IPS-NIHi7 (cell line): ENCODE results near the gene TMEM131.
"Not testable (repeated sequence)": the region's sequence is repeated elsewhere in the genome, so short reads cannot be mapped to it uniquely, and the experiment has no call there.

Experiments
- DNase-seq: peaks from one replicate; pipeline ENCODE4 v3.0.0; 2012; ENCODE audit warnings: mixed read lengths; ENCODE audit errors: extremely low spot score

Gene TMEM131, protein sequence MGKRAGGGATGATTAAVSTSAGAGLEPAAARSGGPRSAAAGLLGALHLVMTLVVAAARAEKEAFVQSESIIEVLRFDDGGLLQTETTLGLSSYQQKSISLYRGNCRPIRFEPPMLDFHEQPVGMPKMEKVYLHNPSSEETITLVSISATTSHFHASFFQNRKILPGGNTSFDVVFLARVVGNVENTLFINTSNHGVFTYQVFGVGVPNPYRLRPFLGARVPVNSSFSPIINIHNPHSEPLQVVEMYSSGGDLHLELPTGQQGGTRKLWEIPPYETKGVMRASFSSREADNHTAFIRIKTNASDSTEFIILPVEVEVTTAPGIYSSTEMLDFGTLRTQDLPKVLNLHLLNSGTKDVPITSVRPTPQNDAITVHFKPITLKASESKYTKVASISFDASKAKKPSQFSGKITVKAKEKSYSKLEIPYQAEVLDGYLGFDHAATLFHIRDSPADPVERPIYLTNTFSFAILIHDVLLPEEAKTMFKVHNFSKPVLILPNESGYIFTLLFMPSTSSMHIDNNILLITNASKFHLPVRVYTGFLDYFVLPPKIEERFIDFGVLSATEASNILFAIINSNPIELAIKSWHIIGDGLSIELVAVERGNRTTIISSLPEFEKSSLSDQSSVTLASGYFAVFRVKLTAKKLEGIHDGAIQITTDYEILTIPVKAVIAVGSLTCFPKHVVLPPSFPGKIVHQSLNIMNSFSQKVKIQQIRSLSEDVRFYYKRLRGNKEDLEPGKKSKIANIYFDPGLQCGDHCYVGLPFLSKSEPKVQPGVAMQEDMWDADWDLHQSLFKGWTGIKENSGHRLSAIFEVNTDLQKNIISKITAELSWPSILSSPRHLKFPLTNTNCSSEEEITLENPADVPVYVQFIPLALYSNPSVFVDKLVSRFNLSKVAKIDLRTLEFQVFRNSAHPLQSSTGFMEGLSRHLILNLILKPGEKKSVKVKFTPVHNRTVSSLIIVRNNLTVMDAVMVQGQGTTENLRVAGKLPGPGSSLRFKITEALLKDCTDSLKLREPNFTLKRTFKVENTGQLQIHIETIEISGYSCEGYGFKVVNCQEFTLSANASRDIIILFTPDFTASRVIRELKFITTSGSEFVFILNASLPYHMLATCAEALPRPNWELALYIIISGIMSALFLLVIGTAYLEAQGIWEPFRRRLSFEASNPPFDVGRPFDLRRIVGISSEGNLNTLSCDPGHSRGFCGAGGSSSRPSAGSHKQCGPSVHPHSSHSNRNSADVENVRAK (N-terminal part only)

DNA sequence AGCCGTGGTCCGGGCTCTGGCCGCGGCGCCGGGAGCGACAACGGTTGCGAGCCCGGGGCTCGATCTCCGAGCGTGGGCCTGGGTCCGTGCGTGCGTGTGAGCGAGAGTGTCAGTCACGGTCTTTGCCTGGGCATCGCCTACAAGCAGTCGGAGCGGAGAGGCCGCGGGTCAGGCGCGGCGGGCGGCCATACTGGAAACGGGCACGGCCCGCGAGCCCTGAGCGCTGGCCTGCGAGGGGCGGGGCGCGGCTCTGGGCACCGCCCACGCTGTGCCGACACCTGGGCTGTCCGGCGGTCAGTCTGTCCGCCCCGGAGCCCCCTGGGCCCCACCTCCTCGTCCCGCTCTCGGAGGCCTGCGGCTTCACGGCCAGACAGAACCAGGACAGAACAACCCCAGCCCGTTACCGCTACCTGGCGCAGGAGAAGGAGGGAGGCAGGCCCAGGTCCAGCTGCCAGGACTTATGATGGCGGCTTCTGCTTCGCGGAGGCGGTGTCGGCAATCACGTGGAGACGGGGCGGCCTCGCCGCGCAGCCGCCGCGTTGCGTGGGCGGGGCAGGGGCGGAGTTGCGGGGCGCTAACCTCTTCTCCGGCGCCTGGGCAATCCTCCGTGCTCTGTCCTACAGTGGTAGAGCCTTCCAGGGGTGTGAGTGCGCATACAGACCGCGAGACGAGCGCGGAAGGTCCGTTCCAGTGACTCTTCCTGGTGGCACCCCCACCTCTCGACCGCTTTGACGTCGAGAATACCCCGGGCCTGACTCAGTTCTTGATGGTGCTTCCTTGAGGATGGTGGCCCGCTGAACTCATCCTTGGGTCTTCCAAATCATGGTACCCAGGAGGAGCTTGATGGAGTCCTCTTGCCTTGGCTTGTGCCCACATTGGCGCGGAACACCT is at the start of gene TMEM131:
Gene TMEM131, minus strand, starts transcription at position 215 of the 891 bp plus-strand sequence. CDS start 286 bp downstream, outside the sequence.
- peak; percentile 96 for DNase-seq

GRCh38 chr2:98044730-98045129 is 49.0 kb upstream of the TMEM131 start:
- not testable (repeated sequence) for DNase-seq

DNA sequence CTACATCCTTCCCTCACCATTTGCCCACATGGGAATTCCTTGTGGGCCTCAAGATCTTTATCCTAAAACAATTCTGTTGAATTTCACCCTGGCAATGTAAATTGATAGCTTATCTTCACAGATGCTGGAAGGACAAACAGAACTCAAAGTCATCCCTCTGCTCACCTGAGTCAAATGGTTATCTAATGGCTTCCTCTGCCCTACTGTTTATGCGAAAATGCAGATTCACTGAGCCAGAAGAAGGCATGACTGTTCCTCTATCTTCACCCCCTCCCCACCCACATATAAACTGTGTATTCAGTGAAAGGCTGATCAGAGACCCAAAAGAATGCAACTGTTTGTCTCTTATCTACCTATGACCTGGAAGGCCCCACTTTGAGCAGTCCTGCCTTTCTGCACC is 47.4 kb upstream of the TMEM131 start:
- no peak for DNase-seq

- DNase-seq: no peak
Measured at GRCh38 chr2:98040331-98040939, 44.7 kb upstream of the TMEM131 start.

- no peak for DNase-seq
Measured at GRCh38 chr2:98039085-98039756, 43.5 kb upstream of the TMEM131 start.

- DNase-seq: no peak
Measured at GRCh38 chr2:98037666-98038336, 42.1 kb upstream of the TMEM131 start.

GRCh38 chr2:98037206-98037605 is 41.5 kb upstream of the TMEM131 start:
- DNase-seq: no peak

DNA sequence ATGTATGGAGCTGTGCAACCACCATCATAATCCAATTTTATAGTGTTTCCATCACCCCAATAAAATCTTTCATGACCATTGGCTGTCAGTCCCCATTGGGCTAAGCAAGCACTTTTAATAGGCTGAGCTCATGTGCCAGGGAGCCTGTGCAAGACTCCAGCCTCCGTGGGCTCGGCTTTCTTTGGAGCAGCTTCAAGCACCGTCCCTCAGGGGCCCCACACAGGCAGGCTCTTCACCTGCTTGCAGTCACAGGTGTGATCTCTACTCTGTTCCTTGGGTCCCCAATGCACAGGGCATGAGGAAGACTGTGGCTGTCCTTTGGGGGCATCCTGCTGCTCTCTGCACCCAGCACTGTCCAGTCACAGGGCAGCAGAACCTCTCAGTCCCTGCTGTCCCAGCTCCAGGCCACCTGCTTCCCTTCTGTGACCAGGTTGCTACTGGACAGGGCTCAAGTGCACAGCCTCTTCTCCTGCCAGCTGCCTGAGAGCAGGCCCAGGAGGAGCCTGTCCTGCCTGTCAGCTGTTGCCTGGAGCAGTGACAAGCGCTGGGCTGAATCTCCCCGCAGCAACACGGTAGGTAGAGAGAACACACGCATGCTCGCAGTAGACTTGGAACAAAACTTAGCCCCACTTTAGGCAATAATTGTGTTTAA is 40.7 kb upstream of the TMEM131 start:
- DNase-seq: no peak

- no peak for DNase-seq
Measured at GRCh38 chr2:98034745-98035144, 39.0 kb upstream of the TMEM131 start.

- DNase-seq: no peak
Measured at GRCh38 chr2:98032086-98032485, 36.3 kb upstream of the TMEM131 start.

GRCh38 chr2:98029718-98030222 is 34.0 kb upstream of the TMEM131 start:
- DNase-seq: no peak

- no peak for DNase-seq
Measured at GRCh38 chr2:98028931-98029717, 33.4 kb upstream of the TMEM131 start.

- peak; percentile 29 for DNase-seq
Measured at GRCh38 chr2:98028101-98028561, 32.4 kb upstream of the TMEM131 start.

- DNase-seq: no peak
Measured at GRCh38 chr2:98027538-98027937, 31.8 kb upstream of the TMEM131 start.

- no peak for DNase-seq
Measured at GRCh38 chr2:98026927-98027522, 31.3 kb upstream of the TMEM131 start.

- DNase-seq: no peak
Measured at GRCh38 chr2:98026292-98026691, 30.5 kb upstream of the TMEM131 start.

DNA sequence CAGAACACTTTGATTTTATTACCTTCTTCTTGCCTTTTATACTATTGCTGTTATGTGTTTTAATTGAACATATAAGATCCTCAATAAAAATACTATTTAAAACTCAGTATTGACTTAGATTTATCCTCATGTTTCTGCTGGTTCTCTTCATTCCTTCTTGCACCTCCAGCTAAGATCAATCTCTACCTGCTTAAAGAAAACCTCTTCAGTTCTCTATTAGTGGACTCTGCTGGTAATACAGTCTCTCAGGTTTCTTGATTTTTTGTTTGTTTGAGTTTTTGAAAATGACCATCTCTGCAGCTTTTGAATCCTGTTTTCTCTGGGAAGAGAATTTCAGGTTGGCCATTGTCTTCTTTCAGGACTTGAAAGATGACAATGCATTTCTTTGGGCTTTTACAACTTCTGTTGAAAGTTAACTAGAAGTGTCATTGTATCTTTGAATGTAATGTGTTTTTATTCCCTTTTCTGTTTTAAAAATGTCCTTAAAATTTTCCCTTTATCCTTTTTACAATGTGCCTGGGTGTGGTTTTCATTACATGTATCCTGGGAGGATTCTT is 29.8 kb upstream of the TMEM131 start:
- DNase-seq: no peak
